Measurements from ENCODE around the gene CROT.

CROT gene

DNA sequence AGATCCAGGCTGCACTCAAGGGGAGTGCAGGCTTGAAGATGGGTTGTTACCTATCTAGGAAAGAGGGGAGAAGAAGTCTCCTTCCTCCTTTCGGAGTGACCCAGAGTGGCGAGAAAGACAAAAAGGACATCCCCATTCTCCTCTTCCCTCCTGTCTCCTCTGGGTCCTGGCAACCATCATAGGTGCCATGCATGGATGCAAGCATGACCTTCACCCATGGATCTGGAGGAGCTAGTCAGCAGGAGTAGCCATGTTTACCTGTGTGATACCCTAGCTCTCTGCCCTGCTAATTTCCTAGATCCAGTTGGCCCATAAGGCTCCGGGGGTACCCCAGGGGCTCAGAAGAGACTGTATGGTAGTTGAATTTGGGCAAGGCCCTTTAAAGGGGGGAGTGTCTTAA, 17.2 kb upstream of the CROT start:
- H3K4me3 ChIP-seq (ENCODE audit: low read depth, low read length), result no peak overlapping the region
- peaks cover 23% of the 10 kb centered on the region for H3K9me3 ChIP-seq (ENCODE audit: severe bottlenecking)
- no peaks in the 10 kb centered on the region for H3K36me3 ChIP-seq
- TF ChIP-seq, protein P1, sequence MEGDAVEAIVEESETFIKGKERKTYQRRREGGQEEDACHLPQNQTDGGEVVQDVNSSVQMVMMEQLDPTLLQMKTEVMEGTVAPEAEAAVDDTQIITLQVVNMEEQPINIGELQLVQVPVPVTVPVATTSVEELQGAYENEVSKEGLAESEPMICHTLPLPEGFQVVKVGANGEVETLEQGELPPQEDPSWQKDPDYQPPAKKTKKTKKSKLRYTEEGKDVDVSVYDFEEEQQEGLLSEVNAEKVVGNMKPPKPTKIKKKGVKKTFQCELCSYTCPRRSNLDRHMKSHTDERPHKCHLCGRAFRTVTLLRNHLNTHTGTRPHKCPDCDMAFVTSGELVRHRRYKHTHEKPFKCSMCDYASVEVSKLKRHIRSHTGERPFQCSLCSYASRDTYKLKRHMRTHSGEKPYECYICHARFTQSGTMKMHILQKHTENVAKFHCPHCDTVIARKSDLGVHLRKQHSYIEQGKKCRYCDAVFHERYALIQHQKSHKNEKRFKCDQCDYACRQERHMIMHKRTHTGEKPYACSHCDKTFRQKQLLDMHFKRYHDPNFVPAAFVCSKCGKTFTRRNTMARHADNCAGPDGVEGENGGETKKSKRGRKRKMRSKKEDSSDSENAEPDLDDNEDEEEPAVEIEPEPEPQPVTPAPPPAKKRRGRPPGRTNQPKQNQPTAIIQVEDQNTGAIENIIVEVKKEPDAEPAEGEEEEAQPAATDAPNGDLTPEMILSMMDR (IDR thresholded peaks at IDR 0.05; ENCODE audit: low read depth, low read length), result no peak
- H3K27ac ChIP-seq, result no peak overlapping the region
- DNase-seq, result no peak
- no peaks in the 10 kb centered on the region for H3K27me3 ChIP-seq (ENCODE audit: insufficient read depth, low read depth, severe bottlenecking)

DNA sequence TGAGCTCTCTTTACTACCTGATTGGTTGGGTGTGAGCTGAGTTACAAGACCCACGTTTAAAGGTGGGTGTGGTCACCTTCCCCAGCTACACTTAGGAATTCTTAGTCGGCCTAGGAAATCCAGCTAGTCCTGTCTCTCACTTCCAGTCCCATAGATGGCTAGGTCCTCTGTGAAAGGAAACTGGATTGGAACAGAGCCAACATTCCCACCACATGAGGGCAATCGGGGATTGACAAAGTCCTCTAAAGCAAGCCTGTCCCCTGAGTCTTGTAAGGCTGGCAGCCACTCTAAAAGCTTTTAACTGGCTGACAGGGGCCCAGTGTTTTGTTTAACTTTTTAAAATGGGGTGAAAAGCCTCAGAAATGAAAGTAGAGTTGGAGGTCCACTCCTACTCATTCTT, 15.1 kb upstream of the CROT start:
- H3K9me3 ChIP-seq (ENCODE audit: severe bottlenecking), result peaks cover 23% of the 10 kb centered on the region
- TF ChIP-seq, protein P1 (IDR thresholded peaks at IDR 0.05; ENCODE audit: low read depth, low read length), result no peak
- H3K27me3 ChIP-seq (ENCODE audit: insufficient read depth, low read depth, severe bottlenecking), result no peaks in the 10 kb centered on the region
- DNase-seq, result no peak
- H3K36me3 ChIP-seq, result no peaks in the 10 kb centered on the region
- no peak overlapping the region for H3K4me3 ChIP-seq (ENCODE audit: low read depth, low read length)
- H3K27ac ChIP-seq, result no peak overlapping the region

DNA sequence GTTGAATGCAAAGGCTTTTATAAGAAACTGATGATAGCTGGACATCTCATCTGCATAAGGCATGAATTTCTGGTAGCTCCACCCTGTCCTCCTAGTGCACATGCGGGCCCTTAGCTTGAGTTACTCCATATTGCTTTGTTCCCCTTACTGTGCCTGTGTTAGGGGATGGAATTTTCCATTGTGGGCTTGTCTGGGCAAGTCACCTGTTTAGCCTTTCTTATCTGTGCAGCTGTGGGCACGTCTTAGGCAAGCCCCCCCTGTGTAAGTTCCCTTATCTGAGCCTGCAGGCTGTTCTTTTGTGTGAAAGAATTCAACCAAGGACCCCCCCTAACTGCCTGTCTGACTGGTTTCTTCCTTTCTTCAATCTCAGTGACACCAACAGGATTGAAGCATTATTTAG, 14.5 kb upstream of the CROT start:
- TF ChIP-seq, protein P1 (IDR thresholded peaks at IDR 0.05; ENCODE audit: low read depth, low read length), result no peak
- no peak for DNase-seq
- Histone ChIP-seq H3K9me3 (ENCODE audit: severe bottlenecking) (peaks cover 23% of the 10 kb centered on the region), H3K36me3 (no peaks in the 10 kb centered on the region), H3K27me3 (ENCODE audit: insufficient read depth, low read depth, severe bottlenecking) (no peaks in the 10 kb centered on the region), H3K27ac (no peak overlapping the region), H3K4me3 (ENCODE audit: low read depth, low read length) (no peak overlapping the region)

DNA sequence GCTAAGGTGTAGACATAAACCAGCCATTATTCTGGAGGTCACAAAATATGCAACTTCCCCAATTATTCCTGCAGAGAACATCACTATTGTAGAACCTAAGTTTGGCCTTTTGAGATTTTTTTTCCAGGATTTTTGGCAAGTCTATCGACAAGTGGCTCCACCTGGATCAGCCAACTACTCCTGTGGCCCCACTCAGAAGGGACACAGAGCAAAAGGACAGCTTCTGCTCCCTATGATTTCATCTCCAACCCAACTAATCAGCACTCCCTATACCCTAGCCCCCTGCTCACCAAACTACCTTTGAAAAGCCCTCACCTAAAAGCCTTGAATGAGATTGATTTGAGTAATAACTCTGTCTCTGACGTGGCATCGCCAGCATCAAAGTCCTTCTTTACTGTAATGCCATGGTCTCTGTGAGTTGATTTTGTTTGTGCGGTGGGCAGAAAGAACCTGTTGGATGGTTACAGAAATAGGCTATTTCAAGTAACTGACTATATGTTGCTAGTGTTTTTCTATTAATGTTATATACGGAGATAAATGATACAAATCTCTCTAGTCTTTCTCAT, 13.7 kb upstream of the CROT start:
- DNase-seq, result no peak
- Histone ChIP-seq H3K4me3 (ENCODE audit: low read depth, low read length) (no peak overlapping the region), H3K9me3 (ENCODE audit: severe bottlenecking) (peaks cover 23% of the 10 kb centered on the region), H3K27ac (no peak overlapping the region), H3K27me3 (ENCODE audit: insufficient read depth, low read depth, severe bottlenecking) (no peaks in the 10 kb centered on the region), H3K36me3 (no peaks in the 10 kb centered on the region)
- TF ChIP-seq, protein P1 (IDR thresholded peaks at IDR 0.05; ENCODE audit: low read depth, low read length), result no peak

DNA sequence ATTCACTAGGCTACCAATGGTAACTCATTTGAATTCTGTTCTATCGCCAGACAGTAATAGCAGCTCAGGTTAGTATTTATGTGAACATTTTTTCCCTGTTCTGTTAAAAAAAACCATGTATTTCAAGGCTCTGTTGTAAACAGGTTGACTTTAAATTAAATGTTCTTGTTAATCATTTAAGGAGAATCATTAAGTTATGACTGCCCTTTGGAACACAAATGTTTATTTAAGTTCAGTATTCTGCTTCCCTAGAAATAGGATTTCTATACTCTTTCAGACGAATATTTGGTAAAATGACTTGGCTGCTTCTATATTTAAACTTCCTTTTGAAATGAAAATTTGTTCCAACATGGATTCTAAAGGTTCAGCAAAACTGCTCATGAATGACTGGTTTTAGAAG, 13.1 kb upstream of the CROT start:
- Histone ChIP-seq H3K4me3 (ENCODE audit: low read depth, low read length) (no peak overlapping the region), H3K27me3 (ENCODE audit: insufficient read depth, low read depth, severe bottlenecking) (no peaks in the 10 kb centered on the region), H3K9me3 (ENCODE audit: severe bottlenecking) (peaks cover 20% of the 10 kb centered on the region), H3K27ac (no peak overlapping the region), H3K36me3 (no peaks in the 10 kb centered on the region)
- DNase-seq, result no peak
- TF ChIP-seq, protein P1 (IDR thresholded peaks at IDR 0.05; ENCODE audit: low read depth, low read length), result no peak

DNA sequence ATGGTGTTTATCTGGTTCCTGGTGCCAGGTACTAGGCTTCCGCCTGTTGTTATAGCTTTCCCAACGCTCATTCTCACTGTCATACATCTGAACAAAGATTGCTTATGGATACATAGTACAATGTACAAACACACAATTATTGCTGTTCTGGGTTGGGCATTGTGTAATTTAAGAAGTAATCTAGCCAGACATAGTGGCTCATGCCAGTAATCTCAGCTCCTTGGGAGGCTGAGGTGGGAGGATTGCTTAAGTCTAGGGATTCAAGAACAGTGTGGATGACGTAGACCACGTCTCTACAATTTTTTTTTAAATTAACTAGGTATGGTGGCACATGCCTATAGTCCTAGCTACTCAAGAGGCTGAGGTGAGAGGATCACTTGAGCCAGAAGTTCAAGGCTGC, 9.3 kb upstream of the CROT start:
- Histone ChIP-seq H3K9me3 (ENCODE audit: severe bottlenecking) (no peaks in the 10 kb centered on the region), H3K36me3 (no peaks in the 10 kb centered on the region), H3K4me3 (ENCODE audit: low read depth, low read length) (no peak overlapping the region), H3K27me3 (ENCODE audit: insufficient read depth, low read depth, severe bottlenecking) (no peaks in the 10 kb centered on the region), H3K27ac (no peak overlapping the region)
- DNase-seq, result no peak
- TF ChIP-seq, protein P1 (IDR thresholded peaks at IDR 0.05; ENCODE audit: low read depth, low read length), result no peak
